GM12873 (cell line): ENCODE data around the gene PBXIP1.
A peak's percentile ranks its signal among the peaks of the same experiment; 100 is the strongest.

Experiments
- TF ChIP-seq, protein P1 (sequence below): IDR thresholded peaks from 2 replicates; pipeline ENCODE4 v1.5.1; 2012; ENCODE audit warnings: low read depth, mild to moderate bottlenecking, moderate library complexity, low read length, control low read depth; ENCODE audit not compliant: insufficient read depth; ENCODE audit errors: missing control alignments

Gene PBXIP1

DNA sequence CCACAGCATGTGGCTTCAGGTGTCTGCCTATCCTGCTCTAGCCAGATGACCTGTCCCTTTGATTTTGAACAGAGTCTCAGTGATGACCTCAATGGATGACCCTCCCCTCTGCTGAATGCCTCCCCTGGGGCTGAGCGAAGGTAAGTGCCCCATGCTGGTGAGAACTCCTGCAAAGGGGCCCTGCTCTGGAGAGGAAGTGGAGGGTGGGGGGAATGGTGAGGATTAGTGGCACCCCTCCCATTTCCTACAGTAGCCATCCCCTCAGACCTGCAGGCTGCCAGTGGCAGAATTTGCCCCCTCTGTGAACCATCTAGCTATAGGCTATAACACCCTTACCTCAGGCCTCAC lies 15.7 kb downstream of the PBXIP1 start:
- TF ChIP-seq, protein P1, sequence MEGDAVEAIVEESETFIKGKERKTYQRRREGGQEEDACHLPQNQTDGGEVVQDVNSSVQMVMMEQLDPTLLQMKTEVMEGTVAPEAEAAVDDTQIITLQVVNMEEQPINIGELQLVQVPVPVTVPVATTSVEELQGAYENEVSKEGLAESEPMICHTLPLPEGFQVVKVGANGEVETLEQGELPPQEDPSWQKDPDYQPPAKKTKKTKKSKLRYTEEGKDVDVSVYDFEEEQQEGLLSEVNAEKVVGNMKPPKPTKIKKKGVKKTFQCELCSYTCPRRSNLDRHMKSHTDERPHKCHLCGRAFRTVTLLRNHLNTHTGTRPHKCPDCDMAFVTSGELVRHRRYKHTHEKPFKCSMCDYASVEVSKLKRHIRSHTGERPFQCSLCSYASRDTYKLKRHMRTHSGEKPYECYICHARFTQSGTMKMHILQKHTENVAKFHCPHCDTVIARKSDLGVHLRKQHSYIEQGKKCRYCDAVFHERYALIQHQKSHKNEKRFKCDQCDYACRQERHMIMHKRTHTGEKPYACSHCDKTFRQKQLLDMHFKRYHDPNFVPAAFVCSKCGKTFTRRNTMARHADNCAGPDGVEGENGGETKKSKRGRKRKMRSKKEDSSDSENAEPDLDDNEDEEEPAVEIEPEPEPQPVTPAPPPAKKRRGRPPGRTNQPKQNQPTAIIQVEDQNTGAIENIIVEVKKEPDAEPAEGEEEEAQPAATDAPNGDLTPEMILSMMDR = no peak

DNA sequence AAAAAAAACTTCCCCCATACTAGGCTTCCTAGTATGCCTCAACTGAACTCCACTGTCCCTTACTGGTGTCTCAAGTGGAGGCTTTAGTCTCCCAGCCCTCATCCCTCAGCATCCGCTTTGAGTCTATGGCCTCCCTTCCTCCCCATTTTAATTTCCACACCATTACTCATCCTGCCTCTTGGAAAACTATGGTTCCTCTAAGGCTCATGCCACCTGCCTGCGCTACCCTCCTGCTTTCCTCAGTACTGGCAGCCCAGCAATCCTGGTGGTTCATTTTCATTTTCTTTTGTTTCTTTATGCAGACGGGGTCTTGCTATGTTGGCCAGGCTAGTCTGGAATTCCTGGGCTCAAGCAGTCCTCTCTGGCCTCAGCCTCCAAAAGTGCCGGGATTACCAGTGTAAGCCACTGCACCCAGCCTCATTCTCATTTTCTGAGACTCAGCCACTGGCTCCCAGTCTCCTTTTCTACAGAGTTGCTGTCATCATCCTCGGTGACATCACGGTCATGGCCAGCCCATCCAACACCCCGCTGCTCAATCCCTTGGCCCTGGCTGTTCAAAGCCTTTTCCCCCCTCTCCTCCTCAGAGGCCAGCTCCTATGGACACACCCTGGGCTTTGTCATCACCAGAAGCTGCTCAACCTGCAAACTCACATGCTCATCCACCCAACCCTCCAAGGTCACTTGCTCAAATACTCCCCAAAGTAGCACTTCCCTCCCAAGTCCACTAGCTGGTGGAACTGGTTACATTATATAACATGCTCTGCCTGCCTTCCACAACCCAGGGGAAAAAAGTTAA lies 17.1 kb downstream of the PBXIP1 start:
- TF ChIP-seq, protein P1 = no peak

DNA sequence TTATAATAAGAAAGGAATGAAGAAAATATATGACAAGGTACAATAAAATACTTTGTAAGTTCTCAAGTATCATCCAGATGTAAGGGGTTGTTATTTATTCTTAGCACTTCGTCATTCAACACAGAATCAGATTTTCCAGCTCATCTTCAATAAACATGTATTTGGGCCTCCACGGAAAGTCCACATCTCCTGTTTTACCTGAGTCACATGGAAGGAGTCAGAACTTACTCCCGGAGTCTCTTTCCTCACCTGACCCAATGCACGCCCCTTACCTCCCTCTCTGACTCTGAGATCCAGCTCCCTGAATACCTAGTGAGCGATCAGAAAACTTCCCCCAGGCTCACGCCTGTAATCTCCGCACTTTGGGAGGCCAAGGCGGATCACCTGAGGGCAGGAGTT lies 17.9 kb downstream of the PBXIP1 start:
- TF ChIP-seq, protein P1 = no peak

DNA sequence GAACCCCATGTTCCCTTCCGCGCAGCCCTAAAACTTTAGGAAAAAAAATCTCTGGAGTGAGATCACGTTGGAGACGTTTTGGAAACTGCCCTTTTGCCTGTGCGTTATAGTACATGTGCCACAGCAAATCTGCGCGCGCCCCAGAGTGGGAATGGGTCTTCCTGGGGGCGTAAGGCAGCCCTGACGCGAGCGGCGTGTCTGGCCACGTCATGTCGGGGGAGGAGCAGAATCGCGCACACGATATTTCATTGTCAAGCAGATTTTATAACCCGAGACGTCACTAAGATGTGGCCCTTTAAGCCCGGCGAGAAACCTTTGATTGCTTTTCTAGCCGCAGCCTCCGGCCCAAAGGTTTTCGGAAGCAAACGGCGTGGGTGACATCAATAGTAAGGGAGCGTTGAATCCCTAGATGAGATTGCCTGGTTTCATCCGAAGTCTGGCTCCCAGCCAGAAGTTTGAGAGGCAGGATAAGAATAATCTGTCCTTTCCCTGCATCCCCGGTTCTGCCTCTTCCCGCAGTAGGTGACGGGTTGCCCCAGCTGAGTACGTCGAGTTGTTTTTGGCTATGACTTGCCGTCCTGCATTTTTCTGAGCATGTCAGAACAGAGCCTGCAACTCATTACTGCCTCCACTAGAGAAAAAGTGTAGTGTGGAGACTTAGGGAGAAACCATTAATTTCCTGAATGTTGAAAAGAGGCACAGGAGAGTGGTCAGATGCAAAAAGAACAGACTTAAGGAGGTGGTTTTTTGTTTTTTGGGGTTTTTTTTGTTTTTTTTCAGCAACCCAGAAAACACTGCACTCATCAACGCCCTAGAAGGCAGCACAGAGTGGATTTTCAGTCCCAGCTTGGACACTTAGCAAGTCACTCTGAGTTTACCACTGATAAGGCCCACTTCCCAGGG lies 18.6 kb downstream of the PBXIP1 start:
- TF ChIP-seq, protein P1 = peak; percentile 43

DNA sequence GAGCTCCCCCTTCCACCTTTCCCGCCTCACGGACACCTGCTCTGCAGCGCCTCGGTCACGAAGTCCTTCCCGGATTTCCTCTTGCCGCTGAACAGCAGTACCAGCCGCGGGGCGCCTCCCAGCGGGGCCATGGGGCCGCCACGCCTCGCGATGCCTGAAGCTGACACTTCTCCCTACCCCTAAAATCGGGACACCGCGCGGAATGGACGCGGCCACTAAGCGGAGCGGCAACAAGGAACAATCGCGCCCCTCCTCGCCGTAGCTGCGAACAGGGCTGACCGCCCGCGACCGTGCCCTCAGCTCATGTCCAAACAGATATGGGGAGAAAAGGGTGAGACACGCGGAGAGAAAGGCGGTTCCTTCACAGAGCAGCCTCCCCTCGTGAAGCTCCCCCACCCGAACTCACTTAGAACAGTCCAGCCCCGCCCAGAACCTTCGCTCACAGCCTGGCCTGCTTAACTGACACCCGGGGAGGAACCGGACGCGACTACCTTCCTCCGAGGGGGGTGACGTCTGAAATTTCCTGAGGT lies 19.3 kb downstream of the PBXIP1 start, which contains the start of gene PMVK:
Gene PMVK, minus strand, starts transcription at position 165 of the 530 bp plus-strand sequence. Its CDS starts 34 bp downstream, at position 131.
- TF ChIP-seq, protein P1 = peak; percentile 42

DNA sequence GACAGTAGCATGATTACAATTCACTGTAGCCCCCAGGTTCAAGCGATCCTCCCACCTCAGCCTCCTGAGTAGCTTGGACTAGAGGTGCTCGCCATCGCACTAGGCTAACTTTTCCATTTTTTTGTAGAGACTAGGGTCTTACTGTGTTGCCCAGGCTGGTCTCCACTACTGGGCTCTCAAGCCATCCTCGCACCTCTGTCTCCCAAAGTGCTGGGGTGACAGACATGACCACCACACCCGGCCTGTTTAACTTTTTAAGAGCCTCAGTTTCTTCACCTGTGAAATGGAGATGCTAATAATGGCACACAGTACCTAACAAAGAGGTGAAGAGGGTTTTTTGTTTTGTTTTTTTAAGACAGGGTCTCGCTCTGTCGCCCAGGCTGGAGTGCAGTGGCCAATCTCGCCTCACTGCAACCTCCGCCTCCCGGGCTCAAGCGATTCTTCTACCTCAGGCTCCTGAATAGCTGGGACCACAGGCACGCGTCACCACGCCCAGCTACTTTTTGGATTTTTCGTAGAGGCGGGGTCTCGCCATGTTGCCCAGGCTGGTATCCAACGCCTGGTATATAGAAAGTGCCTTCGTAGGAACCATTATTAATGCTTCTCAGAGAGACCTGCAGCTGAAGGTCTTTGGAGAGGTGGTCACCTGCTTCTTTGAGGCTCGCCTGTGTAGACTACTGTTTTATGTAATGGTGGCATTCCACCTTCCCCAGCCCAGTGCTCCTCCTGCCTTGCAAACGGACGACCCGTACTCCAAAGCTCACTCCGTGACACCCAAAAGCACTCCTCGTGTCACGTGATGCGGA lies 19.9 kb downstream of the PBXIP1 start:
- TF ChIP-seq, protein P1 = no peak
